Tibial artery (tissue), 4 donors: ENCODE results near the gene NADK2.

Source experiments
- DNase-seq, 2 donors: peaks; one replicate each; pipeline ENCODE4 v3.0.0-alpha.2; 2019
- H3K27ac ChIP-seq, 2 donors: fragments of 200-600 bp; sonication (generic) in 1 of 2; 1 replicate in 1 of 2; 2 replicates in 1 of 2; pipeline ENCODE4 v1.5.1; 2018 to 2019; ENCODE audit warnings: mild to moderate bottlenecking in 1 of 2
- H3K27me3 ChIP-seq, 2 donors: fragments of 200-600 bp; sonication (generic) in 1 of 2; one replicate each; pipeline versions ENCODE4 v1.5.1 to v1.6.0; 2016 to 2019
- H3K36me3 ChIP-seq, 3 donors: fragments of 200-600 bp; sonication (generic) in 2 of 3; one replicate each; pipeline ENCODE4 v1.5.1; 2016 to 2019; ENCODE audit warnings: mild to moderate bottlenecking in 2 of 3
- H3K4me1 ChIP-seq, 4 donors: fragments of 200-600 bp; sonication (generic) in 2 of 4; 1 replicate in 3 of 4; 2 replicates in 1 of 4; pipeline ENCODE4 v1.5.1; 2016 to 2019
- H3K4me3 ChIP-seq, 2 donors: fragments of 200-600 bp; sonication (generic) in 1 of 2; 1 replicate in 1 of 2; 2 replicates in 1 of 2; pipeline ENCODE4 v1.5.1; 2018 to 2019; ENCODE audit warnings: mild to moderate bottlenecking in 2 of 2
- H3K9me3 ChIP-seq, 3 donors: fragments of 200-600 bp; sonication (generic) in 1 of 3; one replicate each; pipeline ENCODE4 v1.5.1; 2016 to 2019
- intact Hi-C: fragments of 100-400 bp; cut with DNase I; formaldehyde crosslinking; loops from one replicate; pipeline ENCODE4 v1.15.0; 2023; ENCODE audit warnings: low total_unique reads
- TF ChIP-seq, protein P1 (sequence below), 2 experiments: fragments of 200-600 bp in 1 of 2; fragments of 450-650 bp in 1 of 2; IDR thresholded peaks; one replicate each; pipeline ENCODE4 v1.5.1; 2017 to 2019; ENCODE audit warnings: antibody characterized with exemption in 2 of 2, mild to moderate bottlenecking in 1 of 2, moderate library complexity in 1 of 2

The NADK2 gene

DNA sequence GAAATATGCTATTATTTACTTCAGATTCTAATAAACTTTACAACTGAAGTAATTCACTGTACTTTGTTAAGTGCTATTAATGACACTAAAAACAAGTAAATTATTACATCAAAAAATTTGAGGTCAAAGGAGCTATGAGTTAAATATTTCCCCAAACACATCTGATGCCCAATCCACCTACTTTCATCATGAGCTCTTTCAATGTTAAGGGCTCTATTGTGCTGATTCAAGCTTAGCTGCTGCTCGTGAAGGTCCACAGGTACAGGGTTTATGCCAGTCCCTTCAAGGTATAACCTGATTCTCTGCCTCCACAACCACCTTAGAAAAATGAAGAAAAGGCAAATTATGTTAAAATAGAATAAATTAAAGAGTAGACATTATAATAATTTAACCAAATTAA is 24.2 kb downstream of the NADK2 start:
- Histone ChIP-seq H3K27ac (no peak overlapping the region), H3K4me1 (no peaks in the 10 kb centered on the region), H3K36me3 (peaks cover 47 to 71% (median 68%) of the 10 kb centered on the region in 3 donors), H3K9me3 (no peaks in the 10 kb centered on the region), H3K4me3 (no peak overlapping the region), H3K27me3 (no peaks in the 10 kb centered on the region)
- intact Hi-C loops, result no loop called here
- DNase-seq, result no peak
- TF ChIP-seq, protein P1, sequence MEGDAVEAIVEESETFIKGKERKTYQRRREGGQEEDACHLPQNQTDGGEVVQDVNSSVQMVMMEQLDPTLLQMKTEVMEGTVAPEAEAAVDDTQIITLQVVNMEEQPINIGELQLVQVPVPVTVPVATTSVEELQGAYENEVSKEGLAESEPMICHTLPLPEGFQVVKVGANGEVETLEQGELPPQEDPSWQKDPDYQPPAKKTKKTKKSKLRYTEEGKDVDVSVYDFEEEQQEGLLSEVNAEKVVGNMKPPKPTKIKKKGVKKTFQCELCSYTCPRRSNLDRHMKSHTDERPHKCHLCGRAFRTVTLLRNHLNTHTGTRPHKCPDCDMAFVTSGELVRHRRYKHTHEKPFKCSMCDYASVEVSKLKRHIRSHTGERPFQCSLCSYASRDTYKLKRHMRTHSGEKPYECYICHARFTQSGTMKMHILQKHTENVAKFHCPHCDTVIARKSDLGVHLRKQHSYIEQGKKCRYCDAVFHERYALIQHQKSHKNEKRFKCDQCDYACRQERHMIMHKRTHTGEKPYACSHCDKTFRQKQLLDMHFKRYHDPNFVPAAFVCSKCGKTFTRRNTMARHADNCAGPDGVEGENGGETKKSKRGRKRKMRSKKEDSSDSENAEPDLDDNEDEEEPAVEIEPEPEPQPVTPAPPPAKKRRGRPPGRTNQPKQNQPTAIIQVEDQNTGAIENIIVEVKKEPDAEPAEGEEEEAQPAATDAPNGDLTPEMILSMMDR (IDR thresholded peaks at IDR 0.05), result no peak

DNA sequence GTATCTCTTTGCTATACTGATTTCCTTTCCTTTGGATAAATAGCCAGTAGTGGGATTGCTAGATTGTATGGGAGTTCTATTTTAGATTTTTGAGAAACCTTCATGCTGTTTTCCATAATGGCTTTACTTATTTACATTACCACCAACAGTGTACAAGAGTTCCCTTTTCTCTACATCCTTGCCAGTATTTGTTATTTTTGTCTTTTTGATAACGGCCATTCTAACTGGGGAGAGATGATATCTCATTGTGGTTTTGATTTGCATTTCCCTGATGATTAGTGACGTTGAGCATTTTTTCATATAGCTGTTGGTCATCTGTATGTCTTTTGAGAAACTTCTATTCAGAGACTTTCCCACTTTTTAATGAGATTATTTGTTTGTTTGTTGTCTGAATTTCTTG is 25.8 kb downstream of the NADK2 start:
- TF ChIP-seq, protein P1 (IDR thresholded peaks at IDR 0.05), result no peak
- peaks cover 47 to 75% (median 71%) of the 10 kb centered on the region in 3 donors for H3K36me3 ChIP-seq
- no peak for DNase-seq
- intact Hi-C loops, result no loop called here
- no peaks in the 10 kb centered on the region for H3K27me3 ChIP-seq
- no peak overlapping the region for H3K27ac ChIP-seq
- no peaks in the 10 kb centered on the region for H3K4me1 ChIP-seq
- H3K9me3 ChIP-seq, result no peaks in the 10 kb centered on the region
- no peak overlapping the region for H3K4me3 ChIP-seq

DNA sequence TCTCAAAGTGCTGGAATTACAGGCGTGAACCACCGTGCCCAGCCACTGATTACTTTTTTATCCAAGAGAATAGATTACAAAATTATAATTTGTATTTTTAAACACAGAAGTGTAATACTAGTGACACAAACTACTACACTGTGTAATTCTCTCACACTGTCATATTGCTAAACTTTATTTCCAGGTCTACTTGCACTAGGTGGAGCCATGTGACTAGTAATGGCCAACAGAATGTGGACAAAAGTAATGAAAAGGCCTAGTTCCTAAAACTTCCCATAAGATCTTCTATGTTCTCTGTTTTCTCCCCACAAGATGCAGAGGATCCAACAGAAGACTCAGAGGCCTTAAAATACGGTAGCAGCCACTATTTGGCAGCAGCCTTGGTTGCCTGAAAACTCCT is 27.3 kb downstream of the NADK2 start:
- DNase-seq, result no peak
- Histone ChIP-seq H3K4me3 (no peak overlapping the region), H3K27ac (no peak overlapping the region), H3K27me3 (no peaks in the 10 kb centered on the region), H3K4me1 (no peaks in the 10 kb centered on the region), H3K9me3 (no peaks in the 10 kb centered on the region), H3K36me3 (peaks cover 48 to 73% (median 73%) of the 10 kb centered on the region in 3 donors)
- intact Hi-C loops, result no loop called here
- TF ChIP-seq, protein P1 (IDR thresholded peaks at IDR 0.05), result peak in 1 of 2 experiments; percentile 5

DNA sequence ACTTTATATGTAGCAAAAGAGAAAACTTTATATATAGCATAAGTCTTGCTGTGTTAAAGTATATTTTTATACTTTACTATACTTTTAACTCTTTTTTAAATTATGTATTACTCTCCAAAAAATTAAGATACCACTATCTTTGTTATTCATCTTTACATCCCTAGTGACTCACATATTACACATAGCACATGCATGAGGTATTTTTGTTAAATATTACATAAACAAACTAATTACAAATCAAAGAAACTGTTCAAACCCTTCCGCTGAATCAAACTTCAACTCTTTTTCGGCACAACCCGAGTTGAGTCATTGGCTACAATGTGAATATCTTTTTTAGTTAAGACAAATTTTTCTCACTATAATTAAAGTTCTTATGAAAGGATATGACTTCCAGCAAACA is 32.1 kb downstream of the NADK2 start:
- intact Hi-C loops, result no loop called here
- DNase-seq, result no peak
- H3K4me1 ChIP-seq, result no peaks in the 10 kb centered on the region
- TF ChIP-seq, protein P1 (IDR thresholded peaks at IDR 0.05), result no peak
- H3K9me3 ChIP-seq, result no peaks in the 10 kb centered on the region
- no peaks in the 10 kb centered on the region for H3K27me3 ChIP-seq
- H3K36me3 ChIP-seq, result peaks cover 54 to 66% (median 55%) of the 10 kb centered on the region in 3 donors
- H3K4me3 ChIP-seq, result no peak overlapping the region
- H3K27ac ChIP-seq, result no peak overlapping the region

DNA sequence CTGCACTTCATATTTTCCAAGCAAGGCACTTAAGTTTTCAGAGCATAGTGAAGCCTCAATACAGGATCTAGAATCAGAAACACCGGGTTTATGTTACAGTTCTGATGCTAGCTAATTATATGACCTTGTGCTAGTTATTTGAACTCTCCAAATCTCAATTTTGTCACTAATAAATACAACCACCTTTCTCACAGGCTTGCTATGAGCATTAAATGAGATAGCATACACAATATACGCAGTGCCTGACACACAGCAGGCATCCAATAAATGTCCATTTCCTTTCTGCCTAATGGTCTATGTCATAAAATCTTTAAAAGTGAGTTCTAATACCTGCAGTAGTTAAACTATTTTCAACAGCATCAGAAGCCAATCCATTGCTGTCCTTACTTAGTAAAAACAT is 32.9 kb downstream of the NADK2 start:
- no peak for DNase-seq
- intact Hi-C loops, result no loop called here
- Histone ChIP-seq H3K27ac (no peak overlapping the region), H3K27me3 (no peaks in the 10 kb centered on the region), H3K4me1 (no peaks in the 10 kb centered on the region), H3K36me3 (peaks cover 46 to 61% (median 60%) of the 10 kb centered on the region in 3 donors), H3K9me3 (no peaks in the 10 kb centered on the region), H3K4me3 (no peak overlapping the region)
- TF ChIP-seq, protein P1 (IDR thresholded peaks at IDR 0.05), result no peak

DNA sequence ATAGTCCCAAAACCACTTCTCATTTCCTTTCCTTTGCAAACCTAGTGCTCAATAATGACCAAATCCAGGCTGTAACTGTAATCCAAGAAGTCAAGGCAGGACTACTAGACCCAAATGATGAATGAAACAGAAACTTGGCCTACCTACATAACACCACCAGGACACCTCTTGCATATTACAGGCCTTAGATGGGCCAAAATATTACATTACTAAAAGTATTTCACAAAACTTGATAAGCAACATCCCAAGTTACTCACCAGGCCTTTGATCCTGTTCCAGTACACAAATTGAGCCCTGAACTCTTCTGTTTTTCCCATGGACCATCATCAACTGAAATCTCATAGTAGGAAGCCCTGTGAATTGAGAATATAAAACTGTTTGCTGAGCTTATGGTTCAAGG is 34.8 kb downstream of the NADK2 start:
- peaks cover 0 to 6% (median 0%) of the 10 kb centered on the region in 4 donors for H3K4me1 ChIP-seq
- TF ChIP-seq, protein P1 (IDR thresholded peaks at IDR 0.05), result no peak
- H3K36me3 ChIP-seq, result peaks cover 33 to 61% (median 59%) of the 10 kb centered on the region in 3 donors
- no peak overlapping the region for H3K27ac ChIP-seq
- no peak overlapping the region for H3K4me3 ChIP-seq
- intact Hi-C loops, result no loop called here
- H3K27me3 ChIP-seq, result no peaks in the 10 kb centered on the region
- H3K9me3 ChIP-seq, result no peaks in the 10 kb centered on the region
- no peak for DNase-seq
